ENCODE results near the gene BAHD1.

BAHD1 gene

DNA sequence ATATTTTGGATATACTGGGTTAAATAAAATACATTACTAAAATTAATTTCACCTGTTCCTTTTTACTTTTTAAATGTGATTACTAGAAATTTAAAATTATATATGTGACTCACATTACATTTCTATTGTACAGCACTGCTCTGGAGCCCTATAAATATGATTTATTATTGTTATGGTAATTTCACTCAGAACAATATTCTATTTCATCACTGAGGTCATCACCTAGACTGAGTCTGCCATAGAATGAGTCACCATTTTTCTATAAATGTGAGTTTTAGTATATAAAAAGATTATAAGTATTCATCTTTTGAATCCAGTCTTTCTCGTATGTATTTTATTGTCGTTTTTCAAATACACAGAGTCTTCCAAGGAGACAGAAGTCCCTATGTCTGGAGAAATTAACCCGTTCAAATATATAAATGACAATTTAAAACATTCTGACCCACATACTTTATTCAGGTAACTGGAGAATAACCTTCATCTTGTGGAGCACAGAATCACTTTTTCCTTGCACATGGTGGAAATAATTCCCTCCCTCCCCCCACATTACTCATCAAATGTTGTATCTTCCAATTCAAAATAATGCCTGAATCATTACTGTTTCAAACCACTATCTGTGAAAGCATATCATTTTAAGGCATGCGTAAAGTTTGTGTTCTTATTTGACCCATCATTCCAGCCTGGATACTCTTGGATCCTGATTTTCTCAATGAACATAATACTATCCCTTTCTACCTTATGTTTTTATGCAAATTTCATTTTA is 60.0 kb downstream of the BAHD1 start:
- Histone ChIP-seq H3K9me3 (ENCODE audit: control insufficient read depth, insufficient read depth, low read length) (no peaks in the 10 kb centered on the region), H3K36me3 (ENCODE audit: insufficient read depth, low read length) (no peaks in the 10 kb centered on the region), H3K4me1 (ENCODE audit: insufficient read depth, low read length) (0 out of 2 replicates have a peak, but pooled peaks cover 3% of the 10 kb centered on the region), H3K9ac (ENCODE audit: low read depth, low read length) (no peak overlapping the region)

DNA sequence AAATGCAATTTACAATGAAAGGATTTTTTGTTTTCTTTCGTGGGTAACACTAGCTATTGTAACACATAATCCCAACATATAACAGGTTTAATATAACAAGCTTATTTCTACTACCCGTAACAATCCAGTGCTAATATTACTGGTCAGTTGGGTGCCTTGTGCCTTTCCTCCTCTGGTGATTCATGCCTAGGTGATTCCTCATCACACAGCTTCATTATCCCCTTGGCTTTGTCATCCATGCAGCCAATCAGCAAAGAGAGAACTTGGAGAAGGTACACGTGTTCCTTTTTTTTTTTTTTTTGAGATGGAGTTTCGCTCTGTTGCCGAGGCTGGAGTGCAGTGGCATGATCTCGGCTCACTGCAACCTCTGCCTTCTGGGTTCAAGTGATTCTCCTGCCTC is 60.7 kb downstream of the BAHD1 start:
- Histone ChIP-seq H3K9ac (ENCODE audit: low read depth, low read length) (no peak overlapping the region), H3K4me1 (ENCODE audit: insufficient read depth, low read length) (0 out of 2 replicates have a peak, but pooled peaks cover 3% of the 10 kb centered on the region), H3K9me3 (ENCODE audit: control insufficient read depth, insufficient read depth, low read length) (no peaks in the 10 kb centered on the region), H3K36me3 (ENCODE audit: insufficient read depth, low read length) (no peaks in the 10 kb centered on the region)

DNA sequence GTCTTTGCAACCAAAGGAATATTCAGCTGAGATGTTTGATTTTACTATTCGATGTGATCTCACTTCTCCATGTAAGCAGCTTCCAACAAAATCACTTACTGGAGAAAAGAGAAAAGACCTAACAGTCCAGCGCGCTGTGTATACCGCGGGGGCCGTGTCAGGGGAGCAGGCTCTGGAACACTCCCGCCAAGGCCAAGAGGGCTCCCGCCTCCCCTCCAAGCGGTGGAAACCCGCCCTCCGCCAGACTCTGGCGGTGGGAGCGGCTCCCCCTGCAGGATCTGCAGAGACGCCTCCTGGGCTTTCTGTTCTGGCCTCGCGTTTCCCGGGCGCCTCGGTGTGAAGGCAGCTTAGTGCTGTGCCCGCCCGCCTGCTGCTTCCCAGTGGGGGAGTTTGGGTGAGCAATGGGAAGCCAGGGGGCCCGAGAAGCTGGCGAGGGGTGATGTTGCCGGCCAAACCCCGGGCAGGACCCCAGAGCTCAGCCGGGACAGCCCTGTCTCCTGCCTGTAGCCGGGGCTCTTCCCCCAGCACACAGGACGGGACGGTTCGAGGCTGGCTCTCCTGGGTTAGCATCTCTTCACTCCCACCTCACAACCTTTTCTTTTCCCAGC is 66.3 kb downstream of the BAHD1 start:
- H3K36me3 ChIP-seq (ENCODE audit: insufficient read depth, low read length), result no peaks in the 10 kb centered on the region
- peaks cover under 1% of the 10 kb centered on the region; the same call in 1 of the 2 replicates for H3K4me1 ChIP-seq (ENCODE audit: insufficient read depth, low read length)
- peak overlapping the region; percentile 47 for H3K9ac ChIP-seq (ENCODE audit: low read depth, low read length)
- H3K9me3 ChIP-seq (ENCODE audit: control insufficient read depth, insufficient read depth, low read length), result no peaks in the 10 kb centered on the region

DNA sequence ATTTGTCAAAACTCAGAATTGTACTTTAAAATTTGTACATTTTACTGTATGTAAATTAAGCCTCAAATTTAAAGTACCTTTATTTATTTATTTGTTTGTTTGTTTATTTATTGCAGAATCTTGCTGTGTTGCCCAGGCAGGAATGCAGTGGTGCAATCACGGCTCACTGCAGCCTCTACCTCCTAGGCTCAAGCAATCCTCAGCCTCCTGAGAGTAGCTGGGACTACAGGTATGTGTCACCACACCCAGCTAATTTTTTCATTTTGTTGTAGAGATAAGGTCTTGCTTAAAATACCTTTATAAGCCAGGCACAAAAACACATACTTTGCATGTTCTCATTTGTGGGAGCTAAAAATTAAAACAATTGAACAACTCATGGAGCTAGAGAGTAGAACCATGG is 67.5 kb downstream of the BAHD1 start:
- Histone ChIP-seq H3K4me1 (ENCODE audit: insufficient read depth, low read length) (peaks cover 7% of the 10 kb centered on the region; the same call in 1 of the 2 replicates), H3K36me3 (ENCODE audit: insufficient read depth, low read length) (no peaks in the 10 kb centered on the region), H3K9me3 (ENCODE audit: control insufficient read depth, insufficient read depth, low read length) (no peaks in the 10 kb centered on the region), H3K9ac (ENCODE audit: low read depth, low read length) (no peak overlapping the region)

DNA sequence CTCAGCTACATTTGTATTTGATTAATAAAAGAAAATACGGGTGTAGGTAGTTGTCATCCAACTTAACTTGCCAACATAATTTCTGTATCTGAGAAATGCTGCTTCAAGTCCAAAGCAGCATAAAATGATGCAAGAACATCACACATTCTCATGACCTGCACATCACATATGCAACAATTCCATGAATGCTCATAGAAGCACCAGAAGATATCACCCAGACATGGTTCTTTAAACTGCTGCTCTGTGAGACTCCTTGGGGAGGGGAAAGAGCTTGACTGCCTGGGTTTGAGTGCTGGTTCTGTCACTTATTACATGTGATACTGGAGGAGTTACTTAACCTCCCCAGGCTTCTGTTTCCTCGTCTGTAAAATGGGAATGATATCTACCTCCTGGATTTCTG is 69.4 kb downstream of the BAHD1 start:
- no peak overlapping the region for H3K9ac ChIP-seq (ENCODE audit: low read depth, low read length)
- H3K4me1 ChIP-seq (ENCODE audit: insufficient read depth, low read length), result peaks cover 7% of the 10 kb centered on the region; the same call in 1 of the 2 replicates
- H3K36me3 ChIP-seq (ENCODE audit: insufficient read depth, low read length), result no peaks in the 10 kb centered on the region
- H3K9me3 ChIP-seq (ENCODE audit: control insufficient read depth, insufficient read depth, low read length), result no peaks in the 10 kb centered on the region

- Histone ChIP-seq H3K9ac (ENCODE audit: low read depth, low read length) (peak overlapping the region; percentile 55; the same call in 1 of the 2 replicates), H3K4me1 (ENCODE audit: insufficient read depth, low read length) (peaks cover 7% of the 10 kb centered on the region; the same call in 1 of the 2 replicates), H3K36me3 (ENCODE audit: insufficient read depth, low read length) (no peaks in the 10 kb centered on the region), H3K9me3 (ENCODE audit: control insufficient read depth, insufficient read depth, low read length) (no peaks in the 10 kb centered on the region)
Observed at GRCh38 chr15:40511093-40511471, 70.3 kb downstream of the BAHD1 start.

GRCh38 chr15:40511472-40512133 is 70.8 kb downstream of the BAHD1 start:
- Histone ChIP-seq H3K9ac (ENCODE audit: low read depth, low read length) (peak overlapping the region; percentile 55), H3K9me3 (ENCODE audit: control insufficient read depth, insufficient read depth, low read length) (no peaks in the 10 kb centered on the region), H3K36me3 (ENCODE audit: insufficient read depth, low read length) (no peaks in the 10 kb centered on the region), H3K4me1 (ENCODE audit: insufficient read depth, low read length) (peaks cover 7% of the 10 kb centered on the region; the same call in 1 of the 2 replicates)

- 0 out of 2 replicates have a peak overlapping the region, but pooled peaks have one; percentile 55 for H3K9ac ChIP-seq (ENCODE audit: low read depth, low read length)
- H3K4me1 ChIP-seq (ENCODE audit: insufficient read depth, low read length), result peaks cover 7% of the 10 kb centered on the region; the same call in 1 of the 2 replicates
- no peaks in the 10 kb centered on the region for H3K9me3 ChIP-seq (ENCODE audit: control insufficient read depth, insufficient read depth, low read length)
- H3K36me3 ChIP-seq (ENCODE audit: insufficient read depth, low read length), result no peaks in the 10 kb centered on the region
Observed at GRCh38 chr15:40512440-40512839, 71.7 kb downstream of the BAHD1 start.

DNA sequence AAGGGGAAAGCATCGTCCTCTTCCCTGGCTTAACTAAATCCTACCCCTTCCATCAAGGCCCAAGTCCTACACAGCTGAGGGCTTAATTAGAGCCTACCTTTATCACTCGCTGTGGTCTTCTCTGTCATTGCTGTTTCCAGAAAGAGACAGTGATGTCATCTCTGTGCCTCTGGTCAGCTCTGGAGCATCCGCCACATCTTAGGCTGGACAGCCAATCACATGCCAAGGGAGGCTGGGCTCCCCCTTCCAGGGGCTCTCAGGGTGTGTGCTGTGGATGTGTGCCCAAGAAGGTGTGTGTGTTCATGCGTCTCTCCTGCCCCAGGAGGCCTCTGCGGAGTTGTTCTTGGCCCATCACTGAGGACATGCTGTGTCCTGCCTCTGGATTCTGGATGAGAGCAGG is 72.9 kb downstream of the BAHD1 start:
- Histone ChIP-seq H3K9me3 (ENCODE audit: control insufficient read depth, insufficient read depth, low read length) (no peaks in the 10 kb centered on the region), H3K9ac (ENCODE audit: low read depth, low read length) (no peak overlapping the region), H3K4me1 (ENCODE audit: insufficient read depth, low read length) (peaks cover 7% of the 10 kb centered on the region; the same call in 1 of the 2 replicates), H3K36me3 (ENCODE audit: insufficient read depth, low read length) (no peaks in the 10 kb centered on the region)

DNA sequence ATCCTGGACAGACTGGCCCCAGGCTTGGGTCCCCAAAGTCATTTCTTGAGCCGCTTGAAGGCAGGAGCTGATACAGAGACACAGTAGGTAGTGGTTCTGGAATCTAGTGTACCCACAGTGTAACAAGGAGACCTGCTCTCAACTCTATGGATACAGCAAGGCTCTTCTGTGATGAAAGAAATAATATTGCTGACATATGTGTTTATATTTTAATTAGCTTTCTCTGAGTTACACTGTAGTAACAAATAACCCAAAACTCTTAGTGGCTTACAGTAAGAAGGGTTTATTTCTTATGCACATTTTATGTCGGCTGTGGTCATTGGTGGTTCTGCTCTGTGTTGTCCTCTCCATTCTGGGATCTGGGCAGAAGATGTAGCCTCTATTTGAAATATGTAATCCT is 75.6 kb downstream of the BAHD1 start:
- Histone ChIP-seq H3K9me3 (ENCODE audit: control insufficient read depth, insufficient read depth, low read length) (no peaks in the 10 kb centered on the region), H3K9ac (ENCODE audit: low read depth, low read length) (no peak overlapping the region), H3K4me1 (ENCODE audit: insufficient read depth, low read length) (peaks cover 7% of the 10 kb centered on the region; the same call in 1 of the 2 replicates), H3K36me3 (ENCODE audit: insufficient read depth, low read length) (no peaks in the 10 kb centered on the region)

All from ES-I3 (cell line).